ENCODE measurements around the gene GPBP1. TPM values are rescaled to one million over a fixed set of nuclear protein-coding genes. Genes with fewer than 3 reads are reported as not detected.
A peak's percentile ranks its signal among the peaks of the same experiment; 100 is the strongest.
"Not testable (repeated sequence)": the region's sequence is repeated elsewhere in the genome, so short reads cannot be mapped to it uniquely, and the experiment has no call there.

Gene GPBP1
- total RNA-seq, 1 donor from 2014 or later, result 114 TPM

DNA sequence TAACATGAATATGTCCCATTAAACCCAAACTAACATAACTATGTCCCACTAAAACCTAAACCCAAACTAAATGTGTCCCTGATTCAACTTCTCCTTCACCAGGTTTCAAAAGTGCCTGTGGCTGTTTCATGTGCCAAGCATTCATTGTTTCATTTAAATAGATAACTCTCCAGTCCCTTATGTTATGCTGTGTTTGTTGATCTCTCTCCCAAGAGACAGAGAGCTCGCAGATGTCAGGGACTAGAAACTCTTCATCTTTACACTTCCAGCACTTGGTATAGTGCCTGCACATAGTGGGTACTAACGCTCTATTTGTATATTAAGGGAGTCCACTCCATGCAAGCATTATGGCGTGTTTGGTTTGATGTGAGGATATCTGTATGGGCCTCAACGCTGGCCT lies 118.0 kb downstream of the GPBP1 start:
- DNase-seq, result no peak

- no peak for DNase-seq
These were observed 118.5 kb downstream of the GPBP1 start for GRCh38 chr5:57292336-57292735.

- peak; percentile 85 for DNase-seq
These were observed 124.6 kb downstream of the GPBP1 start for GRCh38 chr5:57298295-57298984.

- DNase-seq, result peak; percentile 80
These were observed 125.2 kb downstream of the GPBP1 start for GRCh38 chr5:57298985-57299491.

- no peak for DNase-seq
These were observed 126.1 kb downstream of the GPBP1 start for GRCh38 chr5:57299986-57300385.

DNA sequence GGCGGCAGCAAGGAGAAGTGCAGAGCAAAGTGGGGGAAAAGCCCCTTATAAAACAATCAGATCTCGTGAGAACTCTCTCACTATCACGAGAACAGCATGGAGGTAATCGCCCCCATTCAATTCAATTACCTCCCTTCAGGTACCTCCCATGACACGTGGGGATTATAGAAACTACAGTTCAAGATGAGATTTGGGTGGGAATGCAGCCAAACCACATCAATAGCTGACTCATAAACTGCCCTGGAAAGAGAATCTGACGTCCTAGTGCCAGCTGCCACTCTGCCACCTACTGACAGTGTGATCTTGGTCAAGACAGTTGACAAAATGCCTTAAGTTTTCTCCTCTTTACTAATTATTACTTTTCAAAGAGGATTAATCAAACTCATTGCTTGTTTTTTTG lies 128.3 kb downstream of the GPBP1 start:
- no peak for DNase-seq

DNA sequence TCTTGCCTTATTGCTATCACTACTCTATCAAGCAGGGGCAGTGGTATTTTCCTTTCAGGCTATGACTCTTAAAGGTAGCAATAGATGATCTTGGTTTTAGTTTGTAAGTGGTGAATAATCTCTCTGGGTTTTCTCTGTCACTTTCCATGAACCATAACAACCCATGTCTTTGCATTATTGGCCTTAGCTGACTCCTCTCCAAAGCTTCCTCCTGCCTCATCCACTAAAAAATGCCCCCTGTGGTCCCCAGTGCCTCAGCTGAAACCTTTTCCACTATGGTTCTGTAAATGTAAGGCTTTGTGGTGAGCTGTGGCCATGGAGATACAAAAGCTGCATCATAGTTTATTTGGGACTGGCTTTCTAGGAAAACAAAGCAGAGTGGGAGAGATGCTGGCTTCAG lies 128.8 kb downstream of the GPBP1 start:
- DNase-seq, result no peak

GRCh38 chr5:57303985-57304384 lies 130.1 kb downstream of the GPBP1 start:
- no peak for DNase-seq

- no peak for DNase-seq
These were observed 131.1 kb downstream of the GPBP1 start for GRCh38 chr5:57304931-57305330.

GRCh38 chr5:57306359-57306758 lies 132.5 kb downstream of the GPBP1 start:
- DNase-seq, result no peak

- no peak for DNase-seq
These were observed 133.7 kb downstream of the GPBP1 start for GRCh38 chr5:57307516-57307915.

DNA sequence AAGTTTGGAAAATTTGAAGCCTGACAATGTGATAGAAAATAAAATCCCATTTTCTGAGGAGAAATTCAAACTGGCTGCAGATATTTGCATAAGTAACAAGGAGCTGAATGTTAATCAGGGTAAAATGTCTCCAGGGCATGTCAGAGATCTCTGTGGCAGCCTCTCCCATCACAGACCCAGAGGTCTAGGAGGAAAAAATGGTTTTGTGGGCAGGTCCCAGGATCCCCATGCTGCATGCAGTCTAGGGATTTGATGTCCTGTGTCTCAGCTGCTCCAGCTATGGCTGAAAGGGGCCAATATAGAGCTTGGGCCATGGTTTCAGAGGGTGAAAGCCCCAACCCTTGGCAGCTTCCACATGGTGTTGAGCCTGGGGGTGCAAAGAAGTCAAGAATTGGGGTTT lies 135.2 kb downstream of the GPBP1 start:
- not testable (repeated sequence) for DNase-seq

DNA sequence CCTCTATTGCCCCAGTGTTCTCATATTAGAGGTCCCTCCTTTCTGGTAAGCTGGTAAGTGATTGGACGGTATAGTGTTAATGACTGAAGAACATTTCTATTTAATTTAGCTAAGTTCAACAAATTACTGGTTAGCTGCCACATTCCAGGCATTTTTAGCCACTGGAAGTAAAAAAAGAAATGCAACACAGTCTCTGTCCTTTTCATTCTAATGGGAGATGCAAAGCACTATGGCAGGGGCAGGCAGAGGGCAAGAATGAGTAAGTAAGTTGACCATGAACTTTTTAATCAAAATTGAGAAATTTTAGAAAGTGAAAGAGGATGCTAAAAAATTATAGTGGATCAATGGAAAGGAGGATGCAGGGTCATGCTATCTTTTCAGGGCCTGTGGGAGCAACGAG lies 137.4 kb downstream of the GPBP1 start:
- no peak for DNase-seq

DNA sequence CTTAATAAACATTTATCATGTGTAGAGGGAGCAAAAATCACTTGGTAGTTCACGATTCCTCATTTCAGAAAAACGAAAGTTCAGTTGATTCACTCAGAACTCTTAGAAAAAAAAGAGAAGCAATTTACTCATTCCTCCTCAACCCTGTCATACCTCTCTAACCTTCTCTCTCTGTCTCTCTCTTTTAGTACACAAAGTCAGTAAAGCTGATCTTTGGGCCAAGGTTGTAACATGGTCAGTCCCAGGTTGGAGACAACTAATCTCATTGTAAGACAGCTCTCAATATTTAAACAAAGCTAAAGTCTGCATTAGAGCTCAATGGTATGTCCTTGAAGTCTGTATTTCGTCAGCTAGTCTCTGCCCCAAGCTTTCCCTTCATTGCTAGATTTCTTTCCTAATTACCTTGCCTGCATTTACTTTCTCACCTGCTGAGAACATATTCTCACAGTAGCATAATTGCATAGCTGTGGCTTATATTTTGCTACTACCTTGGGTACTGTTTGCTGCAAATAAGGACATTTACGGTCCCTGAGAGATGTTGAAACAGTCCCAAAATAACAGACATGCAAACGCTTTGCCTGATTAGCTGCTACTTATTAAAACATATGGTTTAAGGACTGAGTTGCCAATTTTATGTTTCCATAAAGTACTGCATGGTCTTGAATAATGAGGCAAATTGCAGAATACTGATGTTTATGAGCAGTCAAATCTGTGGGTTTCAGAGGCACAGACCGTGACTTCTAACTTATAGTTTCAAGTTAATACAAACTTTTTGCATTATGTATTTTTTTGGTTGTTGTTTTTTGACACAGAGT lies 138.3 kb downstream of the GPBP1 start:
- peak; percentile 19 for DNase-seq

GRCh38 chr5:57313716-57314115 lies 139.9 kb downstream of the GPBP1 start:
- DNase-seq, result no peak

Small RNA genes lying within 50 kb of the gene (small RNA-seq; reads per million reads assigned to genes)
- gene RF00019 (ENCODE audit: low replicate concordance), result not detected

Other genes starting within 250 kb of the GPBP1 start
- 25.5 TPM for gene MIER3, start 221.9 kb upstream of the GPBP1 start, total RNA-seq